ENCODE measurements around the gene SLC35B2. TPM values are rescaled to one million over a fixed set of nuclear protein-coding genes. Genes with fewer than 3 reads are reported as not detected.

SLC35B2 gene
- total RNA-seq, 1 donor from 2014 or later = 71.8 TPM

- Mint-ChIP-seq H3K9me3 (ENCODE audit: unreplicated experiment) (peaks cover 4% of the 10 kb centered on the region), H3K4me3 (ENCODE audit: unreplicated experiment) (no peak overlapping the region), H3K27me3 (ENCODE audit: unreplicated experiment) (peaks cover 14% of the 10 kb centered on the region), H3K36me3 (ENCODE audit: unreplicated experiment) (no peaks in the 10 kb centered on the region), H3K4me1 (ENCODE audit: low read depth, unreplicated experiment) (no peaks in the 10 kb centered on the region), H3K27ac (ENCODE audit: unreplicated experiment) (no peak overlapping the region)
- DNase-seq = no peak
- no peak for TF ChIP-seq CTCF (IDR thresholded peaks at IDR 0.05; ENCODE audit: partially characterized antibody, unreplicated experiment)
These were observed 43.0 kb upstream of the SLC35B2 start for GRCh38 chr6:44300292-44300823.

GRCh38 chr6:44298864-44299263 lies 41.5 kb upstream of the SLC35B2 start:
- peaks cover 13% of the 10 kb centered on the region for H3K27me3 Mint-ChIP-seq (ENCODE audit: unreplicated experiment)
- no peaks in the 10 kb centered on the region for H3K4me1 Mint-ChIP-seq (ENCODE audit: low read depth, unreplicated experiment)
- H3K4me3 Mint-ChIP-seq (ENCODE audit: unreplicated experiment) = peak overlapping the region; percentile 77
- TF ChIP-seq CTCF (IDR thresholded peaks at IDR 0.05; ENCODE audit: partially characterized antibody, unreplicated experiment) = no peak
- no peak for DNase-seq
- H3K36me3 Mint-ChIP-seq (ENCODE audit: unreplicated experiment) = no peaks in the 10 kb centered on the region
- H3K9me3 Mint-ChIP-seq (ENCODE audit: unreplicated experiment) = peaks cover 7% of the 10 kb centered on the region
- no peak overlapping the region for H3K27ac Mint-ChIP-seq (ENCODE audit: unreplicated experiment)

GRCh38 chr6:44298055-44298803 lies 40.9 kb upstream of the SLC35B2 start:
- Mint-ChIP-seq H3K27me3 (ENCODE audit: unreplicated experiment) (peaks cover 10% of the 10 kb centered on the region), H3K36me3 (ENCODE audit: unreplicated experiment) (no peaks in the 10 kb centered on the region)

GRCh38 chr6:44297063-44298038 lies 40.0 kb upstream of the SLC35B2 start:
- Mint-ChIP-seq H3K27ac (ENCODE audit: unreplicated experiment) (no peak overlapping the region), H3K27me3 (ENCODE audit: unreplicated experiment) (peaks cover 13% of the 10 kb centered on the region), H3K36me3 (ENCODE audit: unreplicated experiment) (no peaks in the 10 kb centered on the region), H3K4me3 (ENCODE audit: unreplicated experiment) (peak overlapping the region; percentile 77), H3K9me3 (ENCODE audit: unreplicated experiment) (peaks cover 9% of the 10 kb centered on the region), H3K4me1 (ENCODE audit: low read depth, unreplicated experiment) (no peaks in the 10 kb centered on the region)
- TF ChIP-seq CTCF (IDR thresholded peaks at IDR 0.05; ENCODE audit: partially characterized antibody, unreplicated experiment) = no peak
- peak; percentile 81 for DNase-seq

More at GRCh38 chr6:44298055-44298803, 40.9 kb upstream of the SLC35B2 start:
- H3K4me3 Mint-ChIP-seq (ENCODE audit: unreplicated experiment) = peak overlapping the region; percentile 77
- H3K4me1 Mint-ChIP-seq (ENCODE audit: low read depth, unreplicated experiment) = no peaks in the 10 kb centered on the region
- no peak for TF ChIP-seq CTCF (IDR thresholded peaks at IDR 0.05; ENCODE audit: partially characterized antibody, unreplicated experiment)
- H3K27ac Mint-ChIP-seq (ENCODE audit: unreplicated experiment) = no peak overlapping the region
- DNase-seq = no peak
- peaks cover 7% of the 10 kb centered on the region for H3K9me3 Mint-ChIP-seq (ENCODE audit: unreplicated experiment)

Measured in glutamatergic neuron (in vitro differentiated cells).